HEK293 (cell line): ENCODE measurements around the gene KIF25.

ENCODE experiments used
- CTCF ChIP-seq: fragments of 450-650 bp; formaldehyde crosslinking; IDR thresholded peaks from 2 replicates; pipeline ENCODE4 v1.5.1; 2016; ENCODE audit warnings: missing biosample characterization, missing genetic modification characterization
- ZNF302 ChIP-seq: fragments of 450-650 bp; formaldehyde crosslinking; IDR thresholded peaks from 2 replicates; pipeline ENCODE4 v1.5.1; 2016; ENCODE audit warnings: missing biosample characterization, missing genetic modification characterization, low read depth
- ZNF558 ChIP-seq: fragments of 450-650 bp; formaldehyde crosslinking; IDR thresholded peaks from 2 replicates; pipeline ENCODE4 v1.5.1; 2016; ENCODE audit warnings: missing biosample characterization, missing genetic modification characterization

DNA sequence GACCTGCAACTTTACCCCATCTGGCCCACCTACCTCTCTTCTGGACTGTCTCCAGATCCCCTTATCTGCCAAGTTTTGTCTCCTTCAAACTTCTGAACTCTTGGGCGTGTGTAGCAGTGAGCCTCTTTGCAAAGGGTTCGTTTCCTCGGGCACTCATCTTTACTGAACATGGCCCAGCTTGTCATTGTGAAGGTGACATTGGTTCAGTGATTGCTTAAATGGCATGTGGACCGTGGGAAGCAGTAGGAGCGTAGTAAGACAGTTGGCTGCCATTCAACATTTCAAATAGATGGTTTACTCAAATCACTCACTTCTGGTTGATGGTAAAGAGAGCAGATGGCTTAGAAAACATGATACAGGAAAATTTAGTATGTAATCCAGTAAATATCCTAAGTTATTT lies 34.8 kb upstream of the KIF25 start:
- TF ChIP-seq ZNF558 (tag by site-specific recombination) (no peak), ZNF302 (no peak), CTCF (no peak)
